ENCODE results near the gene SETDB1.

DNA sequence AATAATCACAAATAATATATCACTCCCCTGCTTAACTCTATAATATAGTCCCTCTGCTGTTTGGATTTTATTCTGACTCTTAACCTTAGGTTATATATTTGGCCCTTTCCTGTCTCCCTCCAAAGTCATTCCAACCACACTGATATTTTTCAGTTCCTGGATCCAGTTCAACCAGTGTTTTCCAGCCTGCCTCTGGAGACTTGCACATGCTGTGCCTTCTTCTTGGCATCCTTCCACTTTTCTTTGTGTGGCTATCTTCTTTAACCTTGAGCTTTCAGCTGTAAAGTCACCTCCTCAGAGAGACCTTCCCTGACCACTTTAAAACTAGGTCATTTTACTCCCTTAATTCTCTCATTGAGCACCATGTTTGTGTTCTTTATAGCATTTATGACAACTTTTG lies 29.1 kb downstream of the SETDB1 start:
- no peak for TF ChIP-seq SMC3 (IDR thresholded peaks at IDR 0.05; ENCODE audit: low read depth, low read length)
- TF ChIP-seq TEAD4 (IDR thresholded peaks at IDR 0.05; ENCODE audit: borderline replicate concordance, insufficient read depth) = no peak
- TF ChIP-seq EP300 (IDR thresholded peaks at IDR 0.05; ENCODE audit: borderline replicate concordance in 1 of 2, low read depth in 1 of 2, low read length in 1 of 2) = no peak
- TF ChIP-seq POLR2AphosphoS5 (IDR thresholded peaks at IDR 0.05; ENCODE audit: low read depth, low read length) = no peak
- TF ChIP-seq, protein P1, sequence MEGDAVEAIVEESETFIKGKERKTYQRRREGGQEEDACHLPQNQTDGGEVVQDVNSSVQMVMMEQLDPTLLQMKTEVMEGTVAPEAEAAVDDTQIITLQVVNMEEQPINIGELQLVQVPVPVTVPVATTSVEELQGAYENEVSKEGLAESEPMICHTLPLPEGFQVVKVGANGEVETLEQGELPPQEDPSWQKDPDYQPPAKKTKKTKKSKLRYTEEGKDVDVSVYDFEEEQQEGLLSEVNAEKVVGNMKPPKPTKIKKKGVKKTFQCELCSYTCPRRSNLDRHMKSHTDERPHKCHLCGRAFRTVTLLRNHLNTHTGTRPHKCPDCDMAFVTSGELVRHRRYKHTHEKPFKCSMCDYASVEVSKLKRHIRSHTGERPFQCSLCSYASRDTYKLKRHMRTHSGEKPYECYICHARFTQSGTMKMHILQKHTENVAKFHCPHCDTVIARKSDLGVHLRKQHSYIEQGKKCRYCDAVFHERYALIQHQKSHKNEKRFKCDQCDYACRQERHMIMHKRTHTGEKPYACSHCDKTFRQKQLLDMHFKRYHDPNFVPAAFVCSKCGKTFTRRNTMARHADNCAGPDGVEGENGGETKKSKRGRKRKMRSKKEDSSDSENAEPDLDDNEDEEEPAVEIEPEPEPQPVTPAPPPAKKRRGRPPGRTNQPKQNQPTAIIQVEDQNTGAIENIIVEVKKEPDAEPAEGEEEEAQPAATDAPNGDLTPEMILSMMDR (IDR thresholded peaks at IDR 0.05) = no peak
- TF ChIP-seq, protein P2, sequence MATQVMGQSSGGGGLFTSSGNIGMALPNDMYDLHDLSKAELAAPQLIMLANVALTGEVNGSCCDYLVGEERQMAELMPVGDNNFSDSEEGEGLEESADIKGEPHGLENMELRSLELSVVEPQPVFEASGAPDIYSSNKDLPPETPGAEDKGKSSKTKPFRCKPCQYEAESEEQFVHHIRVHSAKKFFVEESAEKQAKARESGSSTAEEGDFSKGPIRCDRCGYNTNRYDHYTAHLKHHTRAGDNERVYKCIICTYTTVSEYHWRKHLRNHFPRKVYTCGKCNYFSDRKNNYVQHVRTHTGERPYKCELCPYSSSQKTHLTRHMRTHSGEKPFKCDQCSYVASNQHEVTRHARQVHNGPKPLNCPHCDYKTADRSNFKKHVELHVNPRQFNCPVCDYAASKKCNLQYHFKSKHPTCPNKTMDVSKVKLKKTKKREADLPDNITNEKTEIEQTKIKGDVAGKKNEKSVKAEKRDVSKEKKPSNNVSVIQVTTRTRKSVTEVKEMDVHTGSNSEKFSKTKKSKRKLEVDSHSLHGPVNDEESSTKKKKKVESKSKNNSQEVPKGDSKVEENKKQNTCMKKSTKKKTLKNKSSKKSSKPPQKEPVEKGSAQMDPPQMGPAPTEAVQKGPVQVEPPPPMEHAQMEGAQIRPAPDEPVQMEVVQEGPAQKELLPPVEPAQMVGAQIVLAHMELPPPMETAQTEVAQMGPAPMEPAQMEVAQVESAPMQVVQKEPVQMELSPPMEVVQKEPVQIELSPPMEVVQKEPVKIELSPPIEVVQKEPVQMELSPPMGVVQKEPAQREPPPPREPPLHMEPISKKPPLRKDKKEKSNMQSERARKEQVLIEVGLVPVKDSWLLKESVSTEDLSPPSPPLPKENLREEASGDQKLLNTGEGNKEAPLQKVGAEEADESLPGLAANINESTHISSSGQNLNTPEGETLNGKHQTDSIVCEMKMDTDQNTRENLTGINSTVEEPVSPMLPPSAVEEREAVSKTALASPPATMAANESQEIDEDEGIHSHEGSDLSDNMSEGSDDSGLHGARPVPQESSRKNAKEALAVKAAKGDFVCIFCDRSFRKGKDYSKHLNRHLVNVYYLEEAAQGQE (IDR thresholded peaks at IDR 0.05; ENCODE audit: low read depth, low read length) = no peak
- TF ChIP-seq USF2 (IDR thresholded peaks at IDR 0.05; ENCODE audit: borderline replicate concordance, low read depth, low read length) = no peak
- TF ChIP-seq SIN3A (IDR thresholded peaks at IDR 0.05; ENCODE audit: borderline replicate concordance, low read depth, low read length) = no peak
- no peak for TF ChIP-seq YY1 (IDR thresholded peaks at IDR 0.05; ENCODE audit: low read depth)
